IPS-18a (cell line): ENCODE results near the gene ASCC3.
"Not testable (repeated sequence)": the region's sequence is repeated elsewhere in the genome, so short reads cannot be mapped to it uniquely, and the experiment has no call there.

Experiments used
- H3K27ac ChIP-seq: one replicate; pipeline ENCODE4 v1.5.1; 2013; ENCODE audit warnings: low read length
- H3K27me3 ChIP-seq: one replicate; pipeline ENCODE4 v1.6.1; 2013; ENCODE audit warnings: mild to moderate bottlenecking, low read length; ENCODE audit not compliant: control insufficient read depth, insufficient read depth
- H3K36me3 ChIP-seq: one replicate; pipeline ENCODE4 v1.6.1; 2013; ENCODE audit warnings: low read depth, low read length; ENCODE audit not compliant: control insufficient read depth
- H3K4me1 ChIP-seq: one replicate; pipeline ENCODE4 v1.6.1; 2013; ENCODE audit warnings: low read depth, low read length; ENCODE audit not compliant: control insufficient read depth
- H3K4me3 ChIP-seq: one replicate; pipeline ENCODE4 v1.5.1; 2013; ENCODE audit warnings: low read length
- H3K9ac ChIP-seq: one replicate; pipeline ENCODE4 v1.6.1; 2013; ENCODE audit warnings: mild to moderate bottlenecking, low read length, moderate library complexity
- H3K9me3 ChIP-seq: one replicate; pipeline ENCODE4 v1.6.1; 2013; ENCODE audit warnings: low read depth, low read length; ENCODE audit not compliant: control insufficient read depth

The ASCC3 gene

GRCh38 chr6:100838011-100838410 is 43.1 kb downstream of the ASCC3 start:
- Histone ChIP-seq H3K4me1 (peaks cover 15% of the 10 kb centered on the region), H3K4me3 (no peak overlapping the region), H3K9me3 (no peaks in the 10 kb centered on the region), H3K36me3 (no peaks in the 10 kb centered on the region), H3K27ac (no peak overlapping the region), H3K9ac (no peak overlapping the region), H3K27me3 (no peaks in the 10 kb centered on the region)

- Histone ChIP-seq H3K9ac (no peak overlapping the region), H3K36me3 (no peaks in the 10 kb centered on the region), H3K4me1 (peaks cover 3% of the 10 kb centered on the region), H3K27me3 (no peaks in the 10 kb centered on the region), H3K9me3 (no peaks in the 10 kb centered on the region), H3K27ac (no peak overlapping the region), H3K4me3 (no peak overlapping the region)
Measured at GRCh38 chr6:100833972-100834574, 47.1 kb downstream of the ASCC3 start.

GRCh38 chr6:100829077-100829595 is 52.0 kb downstream of the ASCC3 start:
- H3K4me3 ChIP-seq, H3K36me3 ChIP-seq, H3K9me3 ChIP-seq, H3K9ac ChIP-seq, H3K27ac ChIP-seq, H3K27me3 ChIP-seq, H3K4me1 ChIP-seq: not testable (repeated sequence)

DNA sequence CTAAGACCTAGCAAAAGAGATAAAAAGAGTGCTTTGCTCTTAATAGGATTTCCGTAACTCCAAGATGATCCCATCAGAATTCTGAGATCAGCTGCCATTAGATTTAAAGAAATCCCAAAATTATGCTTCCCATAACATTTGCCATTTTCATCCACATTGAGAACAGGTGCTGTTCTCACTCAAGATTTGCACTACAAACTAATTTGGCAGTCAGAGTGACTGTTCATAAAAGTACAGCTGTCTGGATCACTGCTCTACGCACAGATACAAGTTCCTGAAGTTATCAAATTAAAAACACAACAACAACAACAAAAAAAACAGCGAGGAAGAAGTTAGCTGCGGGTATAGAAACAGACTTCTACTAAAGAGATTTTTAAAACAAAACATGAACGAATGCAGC is 58.1 kb downstream of the ASCC3 start:
- Histone ChIP-seq H3K4me3 (no peak overlapping the region), H3K27me3 (no peaks in the 10 kb centered on the region), H3K27ac (no peak overlapping the region), H3K9me3 (no peaks in the 10 kb centered on the region), H3K9ac (no peak overlapping the region), H3K36me3 (no peaks in the 10 kb centered on the region), H3K4me1 (no peaks in the 10 kb centered on the region)

GRCh38 chr6:100818066-100818465 is 63.1 kb downstream of the ASCC3 start:
- no peak overlapping the region for H3K9ac ChIP-seq
- no peaks in the 10 kb centered on the region for H3K9me3 ChIP-seq
- no peaks in the 10 kb centered on the region for H3K27me3 ChIP-seq
- no peak overlapping the region for H3K27ac ChIP-seq
- no peak overlapping the region for H3K4me3 ChIP-seq
- H3K36me3 ChIP-seq: no peaks in the 10 kb centered on the region
- no peaks in the 10 kb centered on the region for H3K4me1 ChIP-seq

DNA sequence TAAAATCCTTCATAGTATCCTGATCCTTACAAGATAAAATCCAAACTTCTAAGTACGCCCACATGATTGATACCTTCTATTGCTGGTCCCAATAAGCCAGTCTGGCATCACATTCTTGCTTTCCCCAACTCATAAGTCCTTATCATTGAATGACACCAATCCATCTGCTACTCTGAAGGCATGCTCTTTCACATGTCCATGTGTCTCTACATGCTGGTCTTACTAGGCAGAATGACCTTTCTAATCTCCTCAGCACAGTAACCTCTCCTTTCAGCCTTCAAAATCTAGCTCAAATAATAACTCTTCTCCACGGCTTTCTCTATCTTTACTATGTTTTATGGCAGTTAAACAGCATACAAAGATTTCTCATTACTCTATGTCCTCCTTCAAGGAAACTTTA is 71.1 kb downstream of the ASCC3 start:
- Histone ChIP-seq H3K36me3 (no peaks in the 10 kb centered on the region), H3K9me3 (no peaks in the 10 kb centered on the region), H3K4me3 (no peak overlapping the region), H3K9ac (no peak overlapping the region), H3K27ac (no peak overlapping the region), H3K27me3 (no peaks in the 10 kb centered on the region), H3K4me1 (no peaks in the 10 kb centered on the region)

DNA sequence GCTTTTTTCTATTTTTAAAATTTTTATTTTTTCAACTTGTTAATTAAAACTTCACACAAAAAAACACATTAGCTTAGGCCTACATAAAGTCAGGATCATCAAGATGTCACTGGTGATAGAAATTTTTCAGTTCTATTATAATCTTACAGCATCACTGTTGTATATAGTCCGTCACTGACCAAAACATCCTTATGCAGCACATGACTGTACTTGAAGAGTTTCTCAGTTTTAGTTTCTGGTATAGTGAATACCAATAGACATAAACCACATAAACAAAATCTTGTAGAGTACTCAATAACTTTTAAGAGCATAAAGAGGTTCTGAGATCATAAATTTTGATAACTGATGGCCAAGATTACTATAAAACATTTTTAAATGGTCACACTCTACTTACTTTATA is 71.8 kb downstream of the ASCC3 start:
- Histone ChIP-seq H3K9ac (no peak overlapping the region), H3K4me1 (no peaks in the 10 kb centered on the region), H3K9me3 (no peaks in the 10 kb centered on the region), H3K27me3 (no peaks in the 10 kb centered on the region), H3K4me3 (no peak overlapping the region), H3K36me3 (no peaks in the 10 kb centered on the region), H3K27ac (no peak overlapping the region)

DNA sequence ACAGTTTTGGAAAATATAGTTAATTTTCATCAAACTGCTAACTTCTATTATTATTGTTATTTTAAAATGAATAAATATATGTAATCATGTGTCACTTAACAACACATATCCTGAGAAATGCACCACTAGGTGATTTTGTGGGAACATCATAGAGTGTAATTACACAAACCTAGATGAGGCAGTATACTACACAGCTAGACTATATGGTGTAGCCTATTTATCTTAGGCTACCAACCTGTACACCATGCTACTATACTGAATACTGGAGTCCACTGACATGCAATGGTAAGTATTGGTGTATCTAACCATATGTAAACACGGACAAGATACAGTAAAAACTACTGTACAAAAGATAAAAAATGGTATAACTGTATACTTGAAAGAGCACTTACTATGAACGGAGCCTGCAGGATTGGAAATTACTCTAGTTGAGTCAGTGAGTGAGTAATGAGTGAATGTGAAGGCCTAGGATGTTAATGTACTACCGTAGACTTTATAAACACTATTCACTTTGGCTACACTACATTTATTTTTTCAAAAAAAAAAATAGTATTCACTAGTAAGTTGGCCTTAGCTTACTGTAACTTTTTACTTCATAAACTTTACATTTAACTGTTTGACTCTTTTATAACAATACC is 72.4 kb downstream of the ASCC3 start:
- Histone ChIP-seq H3K9me3 (no peaks in the 10 kb centered on the region), H3K4me3 (no peak overlapping the region), H3K4me1 (no peaks in the 10 kb centered on the region)

DNA sequence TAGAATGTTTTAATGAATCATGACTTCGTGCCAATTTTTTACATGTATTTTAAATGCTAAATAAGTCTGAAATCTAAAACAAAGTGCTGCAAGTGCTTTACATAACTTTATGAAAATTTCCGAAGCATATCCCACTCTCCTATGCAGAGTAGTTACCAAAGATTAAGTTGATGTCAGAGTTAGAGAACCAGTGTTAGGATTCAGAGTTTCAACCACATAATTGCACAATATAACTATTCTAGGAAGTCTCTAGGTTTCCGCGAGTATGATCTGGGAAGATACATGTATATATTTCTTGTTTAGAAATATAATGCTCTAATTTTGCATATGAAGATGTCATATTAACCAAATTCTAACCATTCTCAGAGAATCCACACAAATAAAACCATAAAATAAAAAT is 74.8 kb downstream of the ASCC3 start:
- no peak overlapping the region for H3K4me3 ChIP-seq

More for the DNA sequence above, 72.4 kb downstream of the ASCC3 start:
- no peaks in the 10 kb centered on the region for H3K27me3 ChIP-seq
- H3K36me3 ChIP-seq: no peaks in the 10 kb centered on the region
- H3K9ac ChIP-seq: no peak overlapping the region
- H3K27ac ChIP-seq: no peak overlapping the region

DNA sequence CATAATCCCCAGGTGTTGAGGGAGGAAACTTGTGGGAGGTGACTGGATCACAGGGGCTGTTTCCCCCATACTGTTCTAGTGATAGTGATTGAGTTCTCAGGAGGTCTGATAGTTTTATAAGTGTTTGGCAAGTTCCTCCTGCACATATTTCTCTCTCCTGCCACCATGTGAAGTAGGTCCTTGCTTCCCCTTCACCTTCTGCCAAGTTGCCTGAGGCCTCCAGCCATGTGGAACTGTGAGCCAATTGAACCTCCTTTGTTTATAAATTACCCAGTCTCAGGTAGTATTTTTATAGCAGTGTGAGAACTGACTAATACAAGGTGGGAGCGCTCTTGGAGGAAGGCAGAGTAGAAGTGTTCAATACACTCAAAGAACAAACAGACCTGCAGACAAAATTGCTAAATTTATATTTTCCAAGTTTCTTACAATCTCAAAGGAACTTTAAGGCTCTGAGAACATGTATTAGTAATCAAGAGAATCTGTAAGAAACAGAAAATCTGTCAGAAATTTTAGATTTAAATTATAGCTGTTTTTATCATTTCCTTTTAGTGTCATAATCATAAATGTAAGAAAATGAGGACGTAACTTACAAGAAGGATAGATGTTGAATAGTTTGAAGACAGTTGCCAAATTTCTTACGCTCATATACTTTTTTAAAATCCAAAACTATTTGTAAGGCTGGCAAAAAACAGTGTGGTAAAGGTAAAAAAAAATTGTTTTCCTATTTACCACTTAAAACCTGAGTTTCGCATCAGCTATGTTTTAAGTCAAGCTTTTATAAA is 77.7 kb downstream of the ASCC3 start:
- Histone ChIP-seq H3K4me1 (no peaks in the 10 kb centered on the region), H3K36me3 (peaks cover 2% of the 10 kb centered on the region), H3K9me3 (no peaks in the 10 kb centered on the region), H3K27me3 (no peaks in the 10 kb centered on the region), H3K4me3 (no peak overlapping the region), H3K27ac (no peak overlapping the region), H3K9ac (no peak overlapping the region)

More for the DNA sequence above, 74.8 kb downstream of the ASCC3 start:
- Histone ChIP-seq H3K9me3 (no peaks in the 10 kb centered on the region), H3K27ac (no peak overlapping the region), H3K4me1 (no peaks in the 10 kb centered on the region), H3K36me3 (no peaks in the 10 kb centered on the region), H3K27me3 (no peaks in the 10 kb centered on the region), H3K9ac (no peak overlapping the region)

- no peak overlapping the region for H3K4me3 ChIP-seq
- no peak overlapping the region for H3K9ac ChIP-seq
- H3K36me3 ChIP-seq: peaks cover 3% of the 10 kb centered on the region
- no peaks in the 10 kb centered on the region for H3K27me3 ChIP-seq
- H3K27ac ChIP-seq: no peak overlapping the region
- no peaks in the 10 kb centered on the region for H3K9me3 ChIP-seq
- no peaks in the 10 kb centered on the region for H3K4me1 ChIP-seq
Measured at GRCh38 chr6:100801036-100801435, 80.1 kb downstream of the ASCC3 start.
